Ovary (tissue), 10 donors: ENCODE results near the gene DPM3. TPM values are rescaled to one million over a fixed set of nuclear protein-coding genes. Genes with fewer than 3 reads are reported as not detected.
A peak's percentile ranks its signal among the peaks of the same experiment; 100 is the strongest.
"Not testable (repeated sequence)": the region's sequence is repeated elsewhere in the genome, so short reads cannot be mapped to it uniquely, and the experiment has no call there.

ENCODE experiments used
- DNase-seq, 5 donors: peaks; one replicate each; pipeline ENCODE4 v3.0.0-alpha.2; 2019 to 2020
- H3K27ac ChIP-seq, 2 donors: fragments of 200-600 bp; one replicate each; pipeline versions ENCODE4 v1.5.1 to v1.8.0; 2019 to 2022
- H3K27me3 ChIP-seq: fragments of 200-600 bp; one replicate; pipeline ENCODE4 v1.8.0; 2022
- H3K36me3 ChIP-seq: fragments of 200-600 bp; sonication (generic); one replicate; pipeline ENCODE4 v1.5.1; 2019
- H3K4me1 ChIP-seq: one replicate; pipeline ENCODE4 v1.8.1; 2013; ENCODE audit warnings: mild to moderate bottlenecking, moderate library complexity; ENCODE audit not compliant: insufficient read depth
- H3K4me3 ChIP-seq: fragments of 200-600 bp; sonication (generic); one replicate; pipeline ENCODE4 v1.5.1; 2017
- H3K9me3 ChIP-seq, 2 donors: fragments of 200-600 bp in 1 of 2; sonication (generic) in 1 of 2; one replicate each; pipeline versions ENCODE4 v1.5.1 to v1.8.1; 2013 to 2019; ENCODE audit warnings: mild to moderate bottlenecking in 1 of 2, moderate library complexity in 1 of 2
- CTCF ChIP-seq, 3 donors: fragments of 450-650 bp in 2 of 3; fragments of 200-600 bp in 1 of 3; IDR thresholded peaks; one replicate each; pipeline versions ENCODE4 v1.5.1 to v1.8.0; 2016 to 2022; ENCODE audit warnings: antibody characterized with exemption in 3 of 3, mild to moderate bottlenecking in 1 of 3
- EP300 ChIP-seq: sonication (generic); formaldehyde crosslinking; IDR thresholded peaks from one replicate; pipeline ENCODE4 v1.6.1; 2017; ENCODE audit warnings: antibody characterized with exemption
- POLR2A ChIP-seq: fragments of 450-650 bp; IDR thresholded peaks from one replicate; pipeline ENCODE4 v1.6.1; 2017; ENCODE audit warnings: antibody characterized with exemption, mild to moderate bottlenecking, moderate library complexity
- WGBS, 3 donors: extraction: QIAGEN DNeasy Blood & Tissue Kit in 1 of 3; methylation state at CpG; one replicate each; pipeline versions ENCODE4 v1.1.5 to v1.1.7; 2013 to 2017; 5-methylcytosine and 5-hydroxymethylcytosine counted together
- intact Hi-C, 4 donors: fragments of 100-400 bp; cut with DNase I; formaldehyde crosslinking; loops; one replicate each; pipeline versions ENCODE4 v1.11.0 to v1.15.1; 2022 to 2023
- long read RNA-seq, 3 donors: library from polyadenylated mRNA in 2 of 3; unstranded in 2 of 3; transcript quantifications; one replicate each; pipeline ENCODE4 v2.0.0 and lab custom pipeline, GENCODE V29; 2021 to 2026
- polyA plus RNA-seq, 2 donors: library from polyadenylated mRNA; stranded (reverse); fragments of 200-250 nt in 1 of 2; fragments of 350-450 nt in 1 of 2; fragmentation: Illumina TruSeq in 1 of 2; extraction: RNeasy Lipid Tissue Mini Kit (QIAGEN cat#74804) in 1 of 2; gene quantifications; one replicate each; pipeline ENCODE4 v1.2.3, GENCODE V29; 2013 to 2014
- total RNA-seq, 7 donors: library from RNA; depleted of rRNA in 2 of 7; stranded (reverse); fragments of >200 nt in 2 of 7; fragmentation: NEBNext Ultra II Directional in 3 of 7; extraction: Animal tissue kit (Norgen Biotek cat#: 25700) in 3 of 7; gene quantifications; one replicate each; pipeline versions ENCODE4 v1.1.0 to v1.2.4, GENCODE V29; 2016 to 2023
- donor health status: DM: no; HTN: no; CAD: no; lungs with moderate emphysema.
- donor health status: DM: no; HTN: no; CAD: no.
- donor health status: Bipolar disorder and iron deficiency.
- donor health status: DM: yes; HTN: yes; CAD: no.
- donor health status: DM: no; HTN: no; CAD: no.
- donor health status: DM: yes; HTN: yes; CAD: no.

The DPM3 gene
- total RNA-seq (100 to 1,000 TPM in 1 of 7 donors, 10 to 100 TPM in 6; 59.3 to 126 (median 85.5) TPM), polyA plus RNA-seq (100 to 1,000 TPM in 1 of 2 donors, under 1 TPM in 1; 0.70 to 168 TPM)
- long read RNA-seq, donor 1, partial matches to known transcripts: 0 of 5 reads
- long read RNA-seq, donor 1, other reads (novel, unspliced or antisense): 0 of 5 reads
- long read RNA-seq, donor 2, transcript DPM3-203 (2 exons, 409 nt): major isoform, 17 of 29 reads
- long read RNA-seq, donor 2, transcript DPM3-202 (1 exons, 517 nt): minor isoform, 8 of 29 reads
- long read RNA-seq, donor 2, partial matches to known transcripts: 0 of 29 reads
- long read RNA-seq, donor 2, other reads (novel, unspliced or antisense): 0 of 29 reads
- long read RNA-seq, donor 3, transcript DPM3-203 (2 exons, 409 nt): major isoform, 24 of 45 reads
- long read RNA-seq, donor 3, transcript DPM3-202 (1 exons, 517 nt): minor isoform, 18 of 45 reads
- long read RNA-seq, donor 3, partial matches to known transcripts: 0 of 45 reads
- long read RNA-seq, donor 3, other reads (novel, unspliced or antisense): 0 of 45 reads

GRCh38 chr1:155139895-155140629 is at the start of gene DPM3:
Gene DPM3, minus strand, starts transcription at chr1:155140531. Its CDS starts 291 bp downstream, at chr1:155140240.
- WGBS, 3 donors: 0 to 1% (median 0%) methylated on average over 42 of the region's 42 CpGs
- DNase-seq: peak; percentile 82 to 91 (median 88)
- TF ChIP-seq POLR2A: peak; percentile 67
- TF ChIP-seq EP300: no peak
- Histone ChIP-seq H3K27ac (peak within 1 kb of the TSS; percentile 59 to 76), H3K4me3 (peak within 1 kb of the TSS; percentile 81), H3K36me3 (no peaks in the 10 kb centered on the region), H3K27me3 (no peaks in the 10 kb centered on the region), H3K4me1 (peaks cover 6% of the 10 kb centered on the region), H3K9me3 (no peaks in the 10 kb centered on the region)
- intact Hi-C loops: loop anchor here in 1 of 4 donors (5.0 kb wide), 1 partner anchor 32 kb away; the partner anchor contains the start of genes KRTCAP2 and TRIM46

GRCh38 chr1:155189926-155190325 is 49.6 kb upstream of the DPM3 start:
- H3K27me3 ChIP-seq, H3K27ac ChIP-seq, H3K9me3 ChIP-seq, H3K36me3 ChIP-seq, DNase-seq, H3K4me3 ChIP-seq, H3K4me1 ChIP-seq: not testable (repeated sequence)
- WGBS, 3 donors: 92 to 96% (median 92%) methylated on average over 13 to 23 of the region's 45 CpGs
- intact Hi-C loops: loop anchor here in 1 of 4 donors (5.0 kb wide), 1 partner anchor 37 kb away; no protein-coding TSS in a partner anchor

- H3K4me1 ChIP-seq: peaks cover 2% of the 10 kb centered on the region
- 73 to 86% (median 80%) methylated on average over 7 to 14 of the region's 14 CpGs for WGBS, 3 donors
- TF ChIP-seq EP300 (no peak), POLR2A (no peak), CTCF (IDR thresholded peaks at IDR 0.05) (no peak)
- H3K27ac ChIP-seq: no peak overlapping the region
- peak in 2 of 5 donors; percentile 14 to 16 for DNase-seq
- H3K9me3 ChIP-seq: no peaks in the 10 kb centered on the region
- H3K4me3 ChIP-seq: no peak overlapping the region
- intact Hi-C loops: no loop called here
- no peaks in the 10 kb centered on the region for H3K36me3 ChIP-seq
- H3K27me3 ChIP-seq: no peaks in the 10 kb centered on the region
These were observed 47.9 kb upstream of the DPM3 start for GRCh38 chr1:155188268-155188667.

GRCh38 chr1:155187456-155187891 is 47.1 kb upstream of the DPM3 start:
- TF ChIP-seq POLR2A: no peak
- no peak for TF ChIP-seq EP300
- no peak for TF ChIP-seq CTCF (IDR thresholded peaks at IDR 0.05)
- peak in 2 of 5 donors; percentile 10 to 14 for DNase-seq
- 67 to 70% (median 69%) methylated on average over 16 of the region's 16 CpGs for WGBS, 3 donors
- Histone ChIP-seq H3K9me3 (no peaks in the 10 kb centered on the region), H3K27me3 (no peaks in the 10 kb centered on the region), H3K4me1 (no peaks in the 10 kb centered on the region), H3K36me3 (no peaks in the 10 kb centered on the region), H3K27ac (no peak overlapping the region), H3K4me3 (no peak overlapping the region)
- intact Hi-C loops: no loop called here

GRCh38 chr1:155186794-155187455 is 46.6 kb upstream of the DPM3 start:
- H3K27ac ChIP-seq: no peak overlapping the region

More at GRCh38 chr1:155186794-155187455, 46.6 kb upstream of the DPM3 start:
- no peaks in the 10 kb centered on the region for H3K36me3 ChIP-seq
- 67 to 75% (median 71%) methylated on average over 14 of the region's 14 CpGs for WGBS, 3 donors
- no peak overlapping the region for H3K4me3 ChIP-seq
- no peaks in the 10 kb centered on the region for H3K9me3 ChIP-seq
- no peaks in the 10 kb centered on the region for H3K4me1 ChIP-seq
- DNase-seq: peak in 2 of 5 donors; percentile 11 to 15
- intact Hi-C loops: no loop called here
- no peaks in the 10 kb centered on the region for H3K27me3 ChIP-seq
- TF ChIP-seq POLR2A: no peak
- TF ChIP-seq EP300: no peak
- no peak for TF ChIP-seq CTCF (IDR thresholded peaks at IDR 0.05)
